ENCODE measurements around the gene NT5C. TPM values are rescaled to one million over a fixed set of nuclear protein-coding genes. Genes with fewer than 3 reads are reported as not detected.
A peak's percentile ranks its signal among the peaks of the same experiment; 100 is the strongest.

NT5C gene
- polyA plus RNA-seq, 1 donor, result 41.0 TPM

GRCh38 chr17:75093548-75094158, 37.9 kb downstream of the NT5C start:
- DNase-seq (ENCODE audit: low read depth), result no peak

- DNase-seq (ENCODE audit: low read depth), result no peak
Measured at GRCh38 chr17:75091855-75092327, 39.7 kb downstream of the NT5C start.

- DNase-seq (ENCODE audit: low read depth), result no peak
Measured at GRCh38 chr17:75090871-75091854, 40.4 kb downstream of the NT5C start.

- DNase-seq (ENCODE audit: low read depth), result no peak
Measured at GRCh38 chr17:75088465-75089417, 42.8 kb downstream of the NT5C start.

- peak; percentile 26 for DNase-seq (ENCODE audit: low read depth)
Measured at GRCh38 chr17:75087558-75088453, 43.7 kb downstream of the NT5C start, which contains the start of gene SLC16A5. TSS of gene SLC16A5 (plus strand) at chr17:75087954. CDS start at chr17:75093637, 5,683 bp downstream.

- no peak for DNase-seq (ENCODE audit: low read depth)
Measured at GRCh38 chr17:75087182-75087557, 44.4 kb downstream of the NT5C start.

GRCh38 chr17:75086496-75087181, 44.9 kb downstream of the NT5C start:
- no peak for DNase-seq (ENCODE audit: low read depth)

- no peak for DNase-seq (ENCODE audit: low read depth)
Measured at GRCh38 chr17:75084039-75084660, 47.4 kb downstream of the NT5C start.

- no peak for DNase-seq (ENCODE audit: low read depth)
Measured at GRCh38 chr17:75082683-75083082, 48.9 kb downstream of the NT5C start.

- DNase-seq (ENCODE audit: low read depth), result no peak
Measured at GRCh38 chr17:75081611-75082540, 49.7 kb downstream of the NT5C start.

Other genes with a start within 250 kb of the NT5C start
- not detected for gene FADS6, start 238.1 kb downstream of the NT5C start, polyA plus RNA-seq (ENCODE audit: insufficient read length)
- 0.05 TPM for gene USH1G, start 208.5 kb downstream of the NT5C start, polyA plus RNA-seq (ENCODE audit: insufficient read length)
- not detected for gene OTOP2, start 207.5 kb downstream of the NT5C start, polyA plus RNA-seq (ENCODE audit: insufficient read length)
- not detected for gene OTOP3, start 195.8 kb downstream of the NT5C start, polyA plus RNA-seq (ENCODE audit: insufficient read length)
- 5.9 TPM for gene HID1, start 159.0 kb downstream of the NT5C start, polyA plus RNA-seq (ENCODE audit: insufficient read length)
- 6.8 TPM for gene CDR2L, start 144.1 kb downstream of the NT5C start, polyA plus RNA-seq (ENCODE audit: insufficient read length)
- gene MRPL58, start 119.1 kb downstream of the NT5C start, polyA plus RNA-seq (ENCODE audit: insufficient read length), result 24.0 TPM
- 249 TPM for gene ATP5PD, start 84.8 kb downstream of the NT5C start, polyA plus RNA-seq (ENCODE audit: insufficient read length)
- 20.5 TPM for gene KCTD2, start 84.5 kb downstream of the NT5C start, polyA plus RNA-seq (ENCODE audit: insufficient read length)
- 6.9 TPM for gene SLC16A5, start 43.8 kb downstream of the NT5C start, polyA plus RNA-seq (ENCODE audit: insufficient read length)
- gene ARMC7, start 21.8 kb downstream of the NT5C start, polyA plus RNA-seq (ENCODE audit: insufficient read length), result 6.5 TPM
- 283 TPM for gene JPT1, start 22.8 kb upstream of the NT5C start, polyA plus RNA-seq (ENCODE audit: insufficient read length)
- gene SUMO2, start 51.2 kb upstream of the NT5C start, polyA plus RNA-seq (ENCODE audit: insufficient read length), result 334 TPM
- gene NUP85, start 73.9 kb upstream of the NT5C start, polyA plus RNA-seq (ENCODE audit: insufficient read length), result 34.4 TPM
- gene GGA3, start 129.9 kb upstream of the NT5C start, polyA plus RNA-seq (ENCODE audit: insufficient read length), result 29.9 TPM
- 65.0 TPM for gene MRPS7, start 130.1 kb upstream of the NT5C start, polyA plus RNA-seq (ENCODE audit: insufficient read length)
- gene MIF4GD, start 139.5 kb upstream of the NT5C start, polyA plus RNA-seq (ENCODE audit: insufficient read length), result 15.1 TPM
- gene SLC25A19, start 157.7 kb upstream of the NT5C start, polyA plus RNA-seq (ENCODE audit: insufficient read length), result 4.9 TPM

All from forelimb muscle (tissue), 1 donor.